GM12874 (cell line): ENCODE data around the gene PBRM1.

ENCODE experiments used
- TF ChIP-seq, protein P1 (sequence below): IDR thresholded peaks from 2 replicates; pipeline ENCODE4 v1.5.1; 2011; ENCODE audit warnings: low read depth, mild to moderate bottlenecking, control low read depth, low read length, moderate library complexity; ENCODE audit not compliant: insufficient read depth

PBRM1 gene

GRCh38 chr3:52502001-52502400, 183.7 kb downstream of the PBRM1 start:
- TF ChIP-seq, protein P1, sequence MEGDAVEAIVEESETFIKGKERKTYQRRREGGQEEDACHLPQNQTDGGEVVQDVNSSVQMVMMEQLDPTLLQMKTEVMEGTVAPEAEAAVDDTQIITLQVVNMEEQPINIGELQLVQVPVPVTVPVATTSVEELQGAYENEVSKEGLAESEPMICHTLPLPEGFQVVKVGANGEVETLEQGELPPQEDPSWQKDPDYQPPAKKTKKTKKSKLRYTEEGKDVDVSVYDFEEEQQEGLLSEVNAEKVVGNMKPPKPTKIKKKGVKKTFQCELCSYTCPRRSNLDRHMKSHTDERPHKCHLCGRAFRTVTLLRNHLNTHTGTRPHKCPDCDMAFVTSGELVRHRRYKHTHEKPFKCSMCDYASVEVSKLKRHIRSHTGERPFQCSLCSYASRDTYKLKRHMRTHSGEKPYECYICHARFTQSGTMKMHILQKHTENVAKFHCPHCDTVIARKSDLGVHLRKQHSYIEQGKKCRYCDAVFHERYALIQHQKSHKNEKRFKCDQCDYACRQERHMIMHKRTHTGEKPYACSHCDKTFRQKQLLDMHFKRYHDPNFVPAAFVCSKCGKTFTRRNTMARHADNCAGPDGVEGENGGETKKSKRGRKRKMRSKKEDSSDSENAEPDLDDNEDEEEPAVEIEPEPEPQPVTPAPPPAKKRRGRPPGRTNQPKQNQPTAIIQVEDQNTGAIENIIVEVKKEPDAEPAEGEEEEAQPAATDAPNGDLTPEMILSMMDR: no peak

- TF ChIP-seq, protein P1: no peak
These were observed 184.7 kb downstream of the PBRM1 start for GRCh38 chr3:52501046-52501445.

- TF ChIP-seq, protein P1: no peak
These were observed 187.3 kb downstream of the PBRM1 start for GRCh38 chr3:52498137-52499054.

- TF ChIP-seq, protein P1: no peak
These were observed 189.7 kb downstream of the PBRM1 start for GRCh38 chr3:52495777-52496602.
